WTC11 (cell line): ENCODE measurements around the gene TTC28. TPM values are rescaled to one million over a fixed set of nuclear protein-coding genes. Genes with fewer than 3 reads are reported as not detected.

Experiments used
- ATAC-seq: fragments of 200-7000 bp; cut with Tn5 transposase; 2 replicates; pipeline ENCODE4 v1.10.0; 2021; ENCODE audit warnings: mild to moderate bottlenecking, moderate library complexity
- CTCF ChIA-PET: fragments of 300-600 bp; sonication (Branson Sonifier 250); formaldehyde crosslinking; loops from one replicate; lab custom pipeline; 2021; ENCODE audit warnings: antibody characterized with exemption; lab: Charles Lee
- POLR2A ChIA-PET: fragments of 350-600 bp; sonication (Branson Sonifier 250); formaldehyde crosslinking; loops from one replicate; lab custom pipeline; 2021; ENCODE audit warnings: antibody characterized with exemption; lab: Charles Lee
- DNase-seq: peaks from one replicate; pipeline ENCODE4 v3.0.0; 2021; ENCODE audit warnings: low spot score
- H3K27ac Mint-ChIP-seq: 2 replicates; pipeline ENCODE4 v1.8.0; 2021; ENCODE audit warnings: mixed read lengths
- H3K27me3 Mint-ChIP-seq: 2 replicates; pipeline ENCODE4 v1.8.0; 2021; ENCODE audit warnings: low read depth, mild to moderate bottlenecking, moderate library complexity, mixed read lengths
- H3K36me3 Mint-ChIP-seq: 2 replicates; pipeline ENCODE4 v1.8.0; 2021; ENCODE audit warnings: mixed read lengths
- H3K4me1 Mint-ChIP-seq: 2 replicates; pipeline ENCODE4 v1.8.0; 2022; ENCODE audit warnings: mixed read lengths
- H3K4me3 Mint-ChIP-seq: 2 replicates; pipeline ENCODE4 v1.8.0; 2021; ENCODE audit warnings: mild to moderate bottlenecking, moderate library complexity, mixed read lengths
- H3K9me3 Mint-ChIP-seq: 2 replicates; pipeline ENCODE4 v1.8.0; 2021; ENCODE audit warnings: mixed read lengths
- AR ChIP-seq: fragments of 250-450 bp; sonication (Bioruptor Pico); IDR thresholded peaks from 2 replicates; pipeline ENCODE4 v1.9.0; 2021; ENCODE audit warnings: mild to moderate bottlenecking
- ATF1 ChIP-seq: sonication (generic); formaldehyde crosslinking; IDR thresholded peaks from 2 replicates; pipeline ENCODE4 v1.8.1; 2023; ENCODE audit warnings: mild to moderate bottlenecking, moderate library complexity, missing genetic modification reagents
- ESRRA ChIP-seq: sonication (generic); formaldehyde crosslinking; IDR thresholded peaks from 2 replicates; pipeline ENCODE4 v1.8.1; 2022; ENCODE audit warnings: mild to moderate bottlenecking, missing genetic modification reagents, borderline replicate concordance
- FOXJ3 ChIP-seq: sonication (generic); formaldehyde crosslinking; IDR thresholded peaks from 2 replicates; pipeline ENCODE4 v1.9.0; 2021; ENCODE audit warnings: missing genetic modification reagents, mild to moderate bottlenecking, borderline replicate concordance
- FOXK1 ChIP-seq: sonication (generic); formaldehyde crosslinking; IDR thresholded peaks from 2 replicates; pipeline ENCODE4 v1.8.0; 2022; ENCODE audit warnings: mild to moderate bottlenecking, moderate library complexity, missing genetic modification reagents
- GRHL2 ChIP-seq: fragments of 250-450 bp; sonication (Bioruptor Pico); IDR thresholded peaks from 2 replicates; pipeline ENCODE4 v1.8.0; 2022; ENCODE audit warnings: mild to moderate bottlenecking, moderate library complexity; ENCODE audit not compliant: insufficient replicate concordance, severe bottlenecking
- NFYB ChIP-seq: sonication (generic); formaldehyde crosslinking; conservative IDR thresholded peaks from 2 replicates; pipeline ENCODE4 v1.8.0; 2022; ENCODE audit warnings: low read depth, missing genetic modification reagents
- NR2C2 ChIP-seq: sonication (generic); formaldehyde crosslinking; IDR thresholded peaks from 2 replicates; pipeline ENCODE4 v1.8.0; 2022; ENCODE audit warnings: mild to moderate bottlenecking, missing genetic modification reagents
- RORB ChIP-seq: fragments of 250-450 bp; sonication (Bioruptor Pico); IDR thresholded peaks from 2 replicates; pipeline ENCODE4 v1.9.0; 2021; ENCODE audit warnings: mild to moderate bottlenecking
- TEAD1 ChIP-seq: sonication (generic); formaldehyde crosslinking; IDR thresholded peaks from 2 replicates; pipeline ENCODE4 v1.8.0; 2022; ENCODE audit warnings: mild to moderate bottlenecking, missing genetic modification reagents
- TP53 ChIP-seq: sonication (generic); formaldehyde crosslinking; IDR thresholded peaks from 2 replicates; pipeline ENCODE4 v1.8.1; 2023; ENCODE audit warnings: mild to moderate bottlenecking, missing genetic modification reagents
- ZNF232 ChIP-seq: sonication (generic); formaldehyde crosslinking; IDR thresholded peaks from 2 replicates; pipeline ENCODE4 v1.8.0; 2022; ENCODE audit warnings: mild to moderate bottlenecking, missing genetic modification reagents
- ZNF281 ChIP-seq: sonication (generic); formaldehyde crosslinking; IDR thresholded peaks from 2 replicates; pipeline ENCODE4 v1.8.0; 2023; ENCODE audit warnings: mild to moderate bottlenecking, missing genetic modification reagents
- ZNF425 ChIP-seq: fragments of 250-450 bp; sonication (Bioruptor Pico); conservative IDR thresholded peaks from 2 replicates; pipeline ENCODE4 v1.9.0; 2021; ENCODE audit warnings: mild to moderate bottlenecking
- ZNF671 ChIP-seq: fragments of 250-450 bp; sonication (Bioruptor Pico); IDR thresholded peaks from 2 replicates; pipeline ENCODE4 v1.8.0; 2021; ENCODE audit warnings: mild to moderate bottlenecking
- total RNA-seq: library from RNA; stranded (reverse); gene quantifications from 3 replicates; pipeline ENCODE4 v1.2.3, GENCODE V29; 2021
- TF ChIP-seq, protein P1 (sequence below): sonication (generic); formaldehyde crosslinking; IDR thresholded peaks from 2 replicates; pipeline ENCODE4 v1.8.0; 2023; ENCODE audit warnings: missing genetic modification reagents, mild to moderate bottlenecking, borderline replicate concordance
- TF ChIP-seq, protein P2 (sequence below): sonication (generic); formaldehyde crosslinking; IDR thresholded peaks from 2 replicates; pipeline ENCODE4 v1.8.1; 2023; ENCODE audit warnings: mild to moderate bottlenecking, missing genetic modification reagents
- TF ChIP-seq, protein P3 (sequence below): sonication (generic); formaldehyde crosslinking; IDR thresholded peaks from 2 replicates; pipeline ENCODE4 v1.8.0; 2022; ENCODE audit warnings: mild to moderate bottlenecking, missing genetic modification reagents
- TF ChIP-seq, protein P4 (sequence below): sonication (generic); formaldehyde crosslinking; IDR thresholded peaks from 2 replicates; pipeline ENCODE4 v1.8.1; 2022; ENCODE audit warnings: low read depth, mild to moderate bottlenecking, moderate library complexity, missing genetic modification reagents, borderline replicate concordance
- TF ChIP-seq, protein P5 (sequence below): sonication (generic); formaldehyde crosslinking; IDR thresholded peaks from 2 replicates; pipeline ENCODE4 v1.8.0; 2022; ENCODE audit warnings: mild to moderate bottlenecking, missing genetic modification reagents

TTC28 gene
- total RNA-seq, 1 experiment from 2014 or later = 13.0 TPM

GRCh38 chr22:28702891-28703290 is 23.3 kb upstream of the TTC28 start:
- DNase-seq (no peak), ATAC-seq (no peak)
- no peak overlapping the region for H3K27ac Mint-ChIP-seq
- H3K4me1 Mint-ChIP-seq = no peaks in the 10 kb centered on the region
- TF ChIP-seq ESRRA = no peak
- no peak for TF ChIP-seq ZNF232 (CRISPR knock-in tag)
- no peak for TF ChIP-seq TEAD1
- TF ChIP-seq NFYB (CRISPR knock-in tag) = no peak
- TF ChIP-seq ATF1 (CRISPR knock-in tag) = no peak
- TF ChIP-seq TP53 (CRISPR knock-in tag) = no peak
- TF ChIP-seq, protein P1, sequence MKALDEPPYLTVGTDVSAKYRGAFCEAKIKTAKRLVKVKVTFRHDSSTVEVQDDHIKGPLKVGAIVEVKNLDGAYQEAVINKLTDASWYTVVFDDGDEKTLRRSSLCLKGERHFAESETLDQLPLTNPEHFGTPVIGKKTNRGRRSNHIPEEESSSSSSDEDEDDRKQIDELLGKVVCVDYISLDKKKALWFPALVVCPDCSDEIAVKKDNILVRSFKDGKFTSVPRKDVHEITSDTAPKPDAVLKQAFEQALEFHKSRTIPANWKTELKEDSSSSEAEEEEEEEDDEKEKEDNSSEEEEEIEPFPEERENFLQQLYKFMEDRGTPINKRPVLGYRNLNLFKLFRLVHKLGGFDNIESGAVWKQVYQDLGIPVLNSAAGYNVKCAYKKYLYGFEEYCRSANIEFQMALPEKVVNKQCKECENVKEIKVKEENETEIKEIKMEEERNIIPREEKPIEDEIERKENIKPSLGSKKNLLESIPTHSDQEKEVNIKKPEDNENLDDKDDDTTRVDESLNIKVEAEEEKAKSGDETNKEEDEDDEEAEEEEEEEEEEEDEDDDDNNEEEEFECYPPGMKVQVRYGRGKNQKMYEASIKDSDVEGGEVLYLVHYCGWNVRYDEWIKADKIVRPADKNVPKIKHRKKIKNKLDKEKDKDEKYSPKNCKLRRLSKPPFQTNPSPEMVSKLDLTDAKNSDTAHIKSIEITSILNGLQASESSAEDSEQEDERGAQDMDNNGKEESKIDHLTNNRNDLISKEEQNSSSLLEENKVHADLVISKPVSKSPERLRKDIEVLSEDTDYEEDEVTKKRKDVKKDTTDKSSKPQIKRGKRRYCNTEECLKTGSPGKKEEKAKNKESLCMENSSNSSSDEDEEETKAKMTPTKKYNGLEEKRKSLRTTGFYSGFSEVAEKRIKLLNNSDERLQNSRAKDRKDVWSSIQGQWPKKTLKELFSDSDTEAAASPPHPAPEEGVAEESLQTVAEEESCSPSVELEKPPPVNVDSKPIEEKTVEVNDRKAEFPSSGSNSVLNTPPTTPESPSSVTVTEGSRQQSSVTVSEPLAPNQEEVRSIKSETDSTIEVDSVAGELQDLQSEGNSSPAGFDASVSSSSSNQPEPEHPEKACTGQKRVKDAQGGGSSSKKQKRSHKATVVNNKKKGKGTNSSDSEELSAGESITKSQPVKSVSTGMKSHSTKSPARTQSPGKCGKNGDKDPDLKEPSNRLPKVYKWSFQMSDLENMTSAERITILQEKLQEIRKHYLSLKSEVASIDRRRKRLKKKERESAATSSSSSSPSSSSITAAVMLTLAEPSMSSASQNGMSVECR (CRISPR knock-in tag) = no peak
- TF ChIP-seq, protein P2, sequence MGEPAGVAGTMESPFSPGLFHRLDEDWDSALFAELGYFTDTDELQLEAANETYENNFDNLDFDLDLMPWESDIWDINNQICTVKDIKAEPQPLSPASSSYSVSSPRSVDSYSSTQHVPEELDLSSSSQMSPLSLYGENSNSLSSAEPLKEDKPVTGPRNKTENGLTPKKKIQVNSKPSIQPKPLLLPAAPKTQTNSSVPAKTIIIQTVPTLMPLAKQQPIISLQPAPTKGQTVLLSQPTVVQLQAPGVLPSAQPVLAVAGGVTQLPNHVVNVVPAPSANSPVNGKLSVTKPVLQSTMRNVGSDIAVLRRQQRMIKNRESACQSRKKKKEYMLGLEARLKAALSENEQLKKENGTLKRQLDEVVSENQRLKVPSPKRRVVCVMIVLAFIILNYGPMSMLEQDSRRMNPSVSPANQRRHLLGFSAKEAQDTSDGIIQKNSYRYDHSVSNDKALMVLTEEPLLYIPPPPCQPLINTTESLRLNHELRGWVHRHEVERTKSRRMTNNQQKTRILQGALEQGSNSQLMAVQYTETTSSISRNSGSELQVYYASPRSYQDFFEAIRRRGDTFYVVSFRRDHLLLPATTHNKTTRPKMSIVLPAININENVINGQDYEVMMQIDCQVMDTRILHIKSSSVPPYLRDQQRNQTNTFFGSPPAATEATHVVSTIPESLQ (CRISPR knock-in tag) = no peak
- TF ChIP-seq FOXK1 (CRISPR knock-in tag) = no peak
- TF ChIP-seq, protein P3, sequence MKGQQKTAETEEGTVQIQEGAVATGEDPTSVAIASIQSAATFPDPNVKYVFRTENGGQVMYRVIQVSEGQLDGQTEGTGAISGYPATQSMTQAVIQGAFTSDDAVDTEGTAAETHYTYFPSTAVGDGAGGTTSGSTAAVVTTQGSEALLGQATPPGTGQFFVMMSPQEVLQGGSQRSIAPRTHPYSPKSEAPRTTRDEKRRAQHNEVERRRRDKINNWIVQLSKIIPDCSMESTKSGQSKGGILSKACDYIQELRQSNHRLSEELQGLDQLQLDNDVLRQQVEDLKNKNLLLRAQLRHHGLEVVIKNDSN (CRISPR knock-in tag) = no peak
- no peak for TF ChIP-seq FOXJ3 (CRISPR knock-in tag)
- TF ChIP-seq ZNF671 (CRISPR knock-in tag) = no peak
- no peak for TF ChIP-seq ZNF281
- no peak for TF ChIP-seq GRHL2 (CRISPR knock-in tag)
- TF ChIP-seq RORB (CRISPR knock-in tag) = no peak
- TF ChIP-seq NR2C2 (CRISPR knock-in tag) = no peak
- TF ChIP-seq AR (CRISPR knock-in tag) = no peak
- no peak for TF ChIP-seq ZNF425 (CRISPR knock-in tag)
- TF ChIP-seq, protein P4, sequence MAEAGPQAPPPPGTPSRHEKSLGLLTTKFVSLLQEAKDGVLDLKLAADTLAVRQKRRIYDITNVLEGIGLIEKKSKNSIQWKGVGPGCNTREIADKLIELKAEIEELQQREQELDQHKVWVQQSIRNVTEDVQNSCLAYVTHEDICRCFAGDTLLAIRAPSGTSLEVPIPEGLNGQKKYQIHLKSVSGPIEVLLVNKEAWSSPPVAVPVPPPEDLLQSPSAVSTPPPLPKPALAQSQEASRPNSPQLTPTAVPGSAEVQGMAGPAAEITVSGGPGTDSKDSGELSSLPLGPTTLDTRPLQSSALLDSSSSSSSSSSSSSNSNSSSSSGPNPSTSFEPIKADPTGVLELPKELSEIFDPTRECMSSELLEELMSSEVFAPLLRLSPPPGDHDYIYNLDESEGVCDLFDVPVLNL (CRISPR knock-in tag) = no peak
- TF ChIP-seq, protein P5, sequence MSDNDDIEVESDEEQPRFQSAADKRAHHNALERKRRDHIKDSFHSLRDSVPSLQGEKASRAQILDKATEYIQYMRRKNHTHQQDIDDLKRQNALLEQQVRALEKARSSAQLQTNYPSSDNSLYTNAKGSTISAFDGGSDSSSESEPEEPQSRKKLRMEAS (CRISPR knock-in tag) = no peak
- H3K9me3 Mint-ChIP-seq = no peaks in the 10 kb centered on the region
- peaks cover 53% of the 10 kb centered on the region for H3K36me3 Mint-ChIP-seq
- POLR2A ChIA-PET = no interaction called here
- CTCF ChIA-PET = interaction anchor here (0.6 kb wide), 1 partner anchor 63 kb away, joined by 3 read pairs; no protein-coding TSS in a partner anchor
- no peak overlapping the region for H3K4me3 Mint-ChIP-seq
- no peaks in the 10 kb centered on the region for H3K27me3 Mint-ChIP-seq
